GM19043 (cell line): ENCODE results near the gene SGK2.

Source experiments
- ATAC-seq: cut with Tn5 transposase; IDR thresholded peaks from one replicate; pipeline ENCODE4 v1.9.1; 2021; ENCODE audit warnings: low read depth; ENCODE audit not compliant: unreplicated experiment

SGK2 gene

GRCh38 chr20:43535370-43536004 lies 23.3 kb upstream of the SGK2 start:
- ATAC-seq: no peak

GRCh38 chr20:43536041-43536816 lies 22.6 kb upstream of the SGK2 start:
- no peak for ATAC-seq

- ATAC-seq: no peak
These were observed 21.9 kb upstream of the SGK2 start for GRCh38 chr20:43536817-43537440.

- no peak for ATAC-seq
These were observed 20.6 kb upstream of the SGK2 start for GRCh38 chr20:43537921-43538877.

GRCh38 chr20:43538878-43539700 lies 19.7 kb upstream of the SGK2 start:
- ATAC-seq: no peak

- no peak for ATAC-seq
These were observed 18.7 kb upstream of the SGK2 start for GRCh38 chr20:43539975-43540672.

- ATAC-seq: no peak
These were observed 18.2 kb upstream of the SGK2 start for GRCh38 chr20:43540673-43541060.

- no peak for ATAC-seq
These were observed 17.6 kb upstream of the SGK2 start for GRCh38 chr20:43541214-43541613.

- no peak for ATAC-seq
These were observed 16.7 kb upstream of the SGK2 start for GRCh38 chr20:43542161-43542560.

- no peak for ATAC-seq
These were observed 16.2 kb upstream of the SGK2 start for GRCh38 chr20:43542674-43543073.

GRCh38 chr20:43543138-43543537 lies 15.7 kb upstream of the SGK2 start:
- ATAC-seq: no peak

GRCh38 chr20:43544501-43544900 lies 14.3 kb upstream of the SGK2 start:
- ATAC-seq: no peak

- no peak for ATAC-seq
These were observed 12.8 kb upstream of the SGK2 start for GRCh38 chr20:43545837-43546578.

- no peak for ATAC-seq
These were observed 10.4 kb upstream of the SGK2 start for GRCh38 chr20:43548273-43548880.

- no peak for ATAC-seq
These were observed 9.3 kb upstream of the SGK2 start for GRCh38 chr20:43549416-43550065.

GRCh38 chr20:43550456-43550855 lies 8.4 kb upstream of the SGK2 start:
- no peak for ATAC-seq

GRCh38 chr20:43554369-43554768 lies 4.5 kb upstream of the SGK2 start:
- no peak for ATAC-seq
